ENCODE measurements around the gene DAND5. TPM values are rescaled to one million over a fixed set of nuclear protein-coding genes. Genes with fewer than 3 reads are reported as not detected.
A peak's percentile ranks its signal among the peaks of the same experiment; 100 is the strongest.

DAND5 gene
- polyA plus RNA-seq, 3 donors: not detected

- H3K27ac Mint-ChIP-seq: no peak overlapping the region
- Histone ChIP-seq H3K4me2 (replicated peaks; ENCODE audit: extremely low read depth, low read length, poor library complexity, severe bottlenecking) (no peak overlapping the region), H3K79me2 (ENCODE audit: insufficient read depth, low read length) (no peaks in the 10 kb centered on the region), H4K20me1 (ENCODE audit: insufficient read depth, low read length) (peaks cover 41% of the 10 kb centered on the region), H3K9me3 (replicated peaks in 1 of 2; ENCODE audit: control insufficient read depth in 1 of 2, insufficient read depth in 1 of 2, low read length in 2 of 2) (peaks cover 4 to 24% of the 10 kb centered on the region in 2 donors), H3K4me3 (replicated peaks in 1 of 3; ENCODE audit: low read depth in 2 of 3, low read length in 3 of 3) (no peak overlapping the region), H3K27me3 (ENCODE audit: control insufficient read depth in 2 of 2, insufficient read depth in 2 of 2, low read length in 2 of 2) (peaks cover 31 to 44% of the 10 kb centered on the region in 2 donors), H3K36me3 (replicated peaks in 1 of 2; ENCODE audit: control insufficient read depth in 1 of 2, insufficient read depth in 2 of 2, low read length in 2 of 2) (no peaks in the 10 kb centered on the region), H3K9ac (ENCODE audit: insufficient read depth, low read length, poor library complexity, severe bottlenecking) (no peak overlapping the region), H3K4me1 (ENCODE audit: control insufficient read depth in 1 of 2, insufficient read depth in 2 of 2, low read length in 2 of 2) (peaks cover 5 to 9% of the 10 kb centered on the region in 2 donors), H3K27ac (ENCODE audit: low read depth in 1 of 2, low read length in 2 of 2) (no peak overlapping the region), H2AFZ (ENCODE audit: insufficient read depth, low read depth, low read length, poor library complexity, severe bottlenecking) (no peak overlapping the region)
- peaks cover 10% of the 10 kb centered on the region for H3K4me1 Mint-ChIP-seq
- H3K9me3 Mint-ChIP-seq: peaks cover 4 to 17% (median 8%) of the 10 kb centered on the region in 7 donors
- intact Hi-C loops (cut with micrococcal nuclease): no loop called here
- peaks cover 6 to 8% of the 10 kb centered on the region in 2 donors for H3K36me3 Mint-ChIP-seq
- H3K27me3 Mint-ChIP-seq (ENCODE audit: low read depth in 3 of 3): peaks cover 37 to 47% (median 44%) of the 10 kb centered on the region in 3 donors
- 90% methylated on average over 13 of the region's 17 CpGs for WGBS (ENCODE audit: insufficient coverage)
- no peak overlapping the region for H3K4me3 Mint-ChIP-seq
- no peak for TF ChIP-seq CTCF (IDR thresholded peaks at IDR 0.05)
- no peak for DNase-seq
Observed at GRCh38 chr19:13007292-13008045, 38.1 kb downstream of the DAND5 start.

- H3K27me3 Mint-ChIP-seq (ENCODE audit: low read depth in 3 of 3): peaks cover 53 to 64% (median 60%) of the 10 kb centered on the region in 3 donors
- H4K20me1 ChIP-seq (ENCODE audit: insufficient read depth, low read length): peaks cover 58% of the 10 kb centered on the region
Observed at GRCh38 chr19:13008926-13009787, 39.8 kb downstream of the DAND5 start.

More at GRCh38 chr19:13008926-13009787, 39.8 kb downstream of the DAND5 start:
- Histone ChIP-seq H3K27ac (ENCODE audit: low read depth in 1 of 2, low read length in 2 of 2) (no peak overlapping the region), H3K4me2 (replicated peaks; ENCODE audit: extremely low read depth, low read length, poor library complexity, severe bottlenecking) (no peak overlapping the region), H3K4me1 (ENCODE audit: control insufficient read depth in 1 of 2, insufficient read depth in 2 of 2, low read length in 2 of 2) (peaks cover 22 to 26% of the 10 kb centered on the region in 2 donors), H2AFZ (ENCODE audit: insufficient read depth, low read depth, low read length, poor library complexity, severe bottlenecking) (no peak overlapping the region), H3K36me3 (replicated peaks in 1 of 2; ENCODE audit: control insufficient read depth in 1 of 2, insufficient read depth in 2 of 2, low read length in 2 of 2) (no peaks in the 10 kb centered on the region), H3K9ac (ENCODE audit: insufficient read depth, low read length, poor library complexity, severe bottlenecking) (no peak overlapping the region), H3K9me3 (replicated peaks in 1 of 2; ENCODE audit: control insufficient read depth in 1 of 2, insufficient read depth in 1 of 2, low read length in 2 of 2) (peaks cover 4 to 25% of the 10 kb centered on the region in 2 donors), H3K79me2 (ENCODE audit: insufficient read depth, low read length) (no peaks in the 10 kb centered on the region), H3K4me3 (replicated peaks in 1 of 3; ENCODE audit: low read depth in 2 of 3, low read length in 3 of 3) (no peak overlapping the region), H3K27me3 (ENCODE audit: control insufficient read depth in 2 of 2, insufficient read depth in 2 of 2, low read length in 2 of 2) (peaks cover 44 to 60% of the 10 kb centered on the region in 2 donors)
- Mint-ChIP-seq H3K4me1 (peaks cover 26% of the 10 kb centered on the region), H3K9me3 (peaks cover 4 to 30% (median 15%) of the 10 kb centered on the region in 7 donors), H3K27ac (no peak overlapping the region), H3K4me3 (peak overlapping the region in 1 of 2 donors; percentile 62), H3K36me3 (peaks cover 11 to 14% of the 10 kb centered on the region in 2 donors)
- intact Hi-C loops (cut with micrococcal nuclease): no loop called here
- DNase-seq: no peak
- 97% methylated on average over 15 of the region's 28 CpGs for WGBS (ENCODE audit: insufficient coverage)
- no peak for TF ChIP-seq CTCF (IDR thresholded peaks at IDR 0.05)

Measured in CD14-positive monocyte (primary cell).